K562 (cell line): ENCODE measurements around the gene ATF6B. TPM values are rescaled to one million over a fixed set of nuclear protein-coding genes. Genes with fewer than 3 reads are reported as not detected.

Source experiments
- CBFB ChIP-seq: sonication (generic); formaldehyde crosslinking; IDR thresholded peaks from 2 replicates; pipeline ENCODE4 v1.4.0; 2020; ENCODE audit warnings: mild to moderate bottlenecking, missing genetic modification reagents
- CXXC5 ChIP-seq: fragments of 250-450 bp; sonication (Bioruptor Pico); IDR thresholded peaks from 2 replicates; pipeline ENCODE4 v1.8.0; 2022; ENCODE audit warnings: inconsistent platforms, mild to moderate bottlenecking, moderate library complexity
- DMBX1 ChIP-seq: fragments of 250-450 bp; sonication (Bioruptor Pico); IDR thresholded peaks from 2 replicates; pipeline ENCODE4 v1.8.0; 2022; ENCODE audit warnings: inconsistent platforms, mild to moderate bottlenecking, moderate library complexity, borderline replicate concordance
- FOS ChIP-seq: IDR thresholded peaks from 3 replicates; pipeline ENCODE4 v1.6.1; 2011; ENCODE audit not compliant: insufficient read length; ENCODE audit errors: extremely low read depth
- GATAD2A ChIP-seq: fragments of 450-650 bp; IDR thresholded peaks from 2 replicates; pipeline ENCODE4 v1.6.1; 2017
- JUND ChIP-seq, 2 experiments: IDR thresholded peaks; 2 replicates in 1 of 2; 3 replicates in 1 of 2; pipeline ENCODE4 v1.6.1; 2011; ENCODE audit warnings: borderline replicate concordance in 2 of 2, low read depth in 2 of 2, low read length in 2 of 2, improper control_type of control experiment in 1 of 2, missing biosample characterization in 1 of 2, missing genetic modification characterization in 1 of 2, missing genetic modification reagents in 1 of 2
- L3MBTL2 ChIP-seq: fragments of 450-650 bp; IDR thresholded peaks from 2 replicates; pipeline ENCODE4 v1.6.1; 2016; ENCODE audit warnings: mild to moderate bottlenecking, moderate library complexity
- MBD2 ChIP-seq: sonication (generic); IDR thresholded peaks from 2 replicates; pipeline ENCODE4 v1.6.1; 2016; ENCODE audit warnings: low read depth, borderline replicate concordance
- MCM5 ChIP-seq: fragments of 450-650 bp; IDR thresholded peaks from 2 replicates; pipeline ENCODE4 v1.6.1; 2016; ENCODE audit warnings: low read depth
- MECOM ChIP-seq: fragments of 250-450 bp; sonication (Bioruptor Pico); IDR thresholded peaks from 2 replicates; pipeline ENCODE4 v1.8.0; 2022; ENCODE audit warnings: inconsistent platforms
- NFE2 ChIP-seq: IDR thresholded peaks from 2 replicates; pipeline ENCODE4 v1.6.1; 2014; ENCODE audit warnings: antibody characterized with exemption, low read depth
- PHF21A ChIP-seq: fragments of 450-650 bp; IDR thresholded peaks from 2 replicates; pipeline ENCODE4 v1.6.1; 2017; ENCODE audit warnings: low read depth, borderline replicate concordance
- PTTG1 ChIP-seq: fragments of 450-650 bp; IDR thresholded peaks from 2 replicates; pipeline ENCODE4 v1.6.1; 2016; ENCODE audit warnings: low read depth, mild to moderate bottlenecking, missing genetic modification characterization, missing compliant biosample characterization
- SMARCA4 ChIP-seq: fragments of 450-650 bp; IDR thresholded peaks from 2 replicates; pipeline ENCODE4 v1.6.1; 2016
- SOX6 ChIP-seq: fragments of 450-650 bp; IDR thresholded peaks from 2 replicates; pipeline ENCODE4 v1.6.1; 2014; ENCODE audit warnings: mild to moderate bottlenecking
- ZC3H8 ChIP-seq: fragments of 450-650 bp; IDR thresholded peaks from 2 replicates; pipeline ENCODE4 v1.6.1; 2017
- ZNF3 ChIP-seq: fragments of 250-450 bp; sonication (Bioruptor Pico); IDR thresholded peaks from 2 replicates; pipeline ENCODE4 v1.5.0; 2021; ENCODE audit warnings: mild to moderate bottlenecking, moderate library complexity
- polyA plus RNA-seq, 8 experiments: library from polyadenylated mRNA; depleted of rRNA in 4 of 8; stranded (reverse) in 5 of 8; unstranded in 3 of 8; fragments of >200 nt; fragmentation: Nextera tagmentation in 2 of 8; fragmentation: Illumina TruSeq in 1 of 8; extraction: Ambion mirVana in 2 of 8; extraction: Trizol in 1 of 8; gene quantifications; 2 replicates each; pipeline versions ENCODE4 v1.2.1 to v1.2.3, GENCODE V29; 2011 to 2014; ENCODE audit warnings: inconsistent platforms in 1 of 8, missing spikeins in 1 of 8
- total RNA-seq, 7 experiments: library from RNA; depleted of rRNA in 6 of 7; stranded (reverse); fragments of >200 nt in 6 of 7; fragmentation: Illumina TruSeq in 2 of 7; extraction: Trizol in 2 of 7; gene quantifications; 2 replicates each; pipeline versions ENCODE4 v1.2.1 to v1.2.3, GENCODE V29; 2011 to 2021; ENCODE audit warnings: low replicate concordance in 1 of 7
- TF ChIP-seq, protein P1 (sequence below): fragments of 450-650 bp; formaldehyde crosslinking; conservative IDR thresholded peaks from 2 replicates; pipeline ENCODE4 v1.4.0; 2022; ENCODE audit warnings: mild to moderate bottlenecking, missing genetic modification characterization
- TF ChIP-seq, protein P2 (sequence below), 2 experiments: fragments of 450-650 bp; conservative IDR thresholded peaks; 2 replicates each; pipeline ENCODE4 v1.6.1; 2017; ENCODE audit warnings: mild to moderate bottlenecking in 2 of 2, moderate library complexity in 2 of 2
- TF ChIP-seq, protein P3 (sequence below): fragments of 450-650 bp; IDR thresholded peaks from 2 replicates; pipeline ENCODE4 v1.6.1; 2016; ENCODE audit warnings: antibody characterized with exemption
- TF ChIP-seq, protein P4 (sequence below): sonication (generic); formaldehyde crosslinking; IDR thresholded peaks from 2 replicates; pipeline ENCODE4 v1.8.0; 2022; ENCODE audit warnings: mild to moderate bottlenecking, missing genetic modification reagents
- TF ChIP-seq, protein P5 (sequence below): fragments of 200-800 bp; sonication (Bioruptor generic); IDR thresholded peaks from 2 replicates; pipeline ENCODE4 v1.6.1; 2017; ENCODE audit warnings: missing genetic modification characterization, missing compliant biosample characterization

Gene ATF6B
- total and polyA plus RNA-seq, 9 of the 15 experiments (the other 6 are each of a cell fraction or from before 2014, with no cell fraction given) = 20.7 to 131 (median 31.7) TPM

DNA sequence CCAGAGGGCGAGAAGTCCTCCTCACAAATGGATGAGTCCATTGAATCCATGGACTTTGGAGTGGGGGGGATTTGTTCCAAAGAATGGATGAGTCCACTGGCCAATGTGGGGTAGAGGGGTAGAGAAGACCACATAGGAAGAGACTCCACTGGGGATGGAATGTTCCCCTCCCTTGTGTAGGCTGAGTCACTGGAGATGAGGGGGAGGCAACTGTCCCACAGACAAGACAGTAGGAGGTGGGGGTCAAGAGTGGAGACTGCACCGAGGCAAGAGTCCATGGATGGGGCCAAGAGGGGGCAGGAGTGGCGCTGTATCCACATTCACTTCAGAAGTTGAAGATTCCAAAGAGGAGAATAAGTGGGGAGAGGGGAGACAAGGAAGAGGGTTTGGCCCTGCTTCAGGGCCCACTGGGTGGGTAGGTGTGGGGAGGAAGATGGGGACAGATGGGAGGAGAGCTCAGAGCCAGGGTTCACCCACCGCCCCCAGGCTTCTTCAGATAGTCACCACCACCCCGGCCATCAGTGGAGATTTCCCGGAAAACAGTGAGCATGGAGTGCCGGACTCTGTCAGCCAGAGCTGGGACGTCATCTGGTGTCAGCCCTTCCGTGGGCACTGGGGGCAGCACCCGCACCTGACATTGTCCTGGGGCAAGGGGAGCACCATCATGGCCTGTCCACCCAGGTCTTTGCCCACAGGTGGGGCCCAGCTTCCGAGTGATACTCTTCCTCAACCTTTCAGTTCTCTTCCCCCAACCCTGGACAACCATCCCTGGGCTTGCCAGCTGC is 41.0 kb upstream of the ATF6B start (continued):
- TF ChIP-seq, protein P1, sequence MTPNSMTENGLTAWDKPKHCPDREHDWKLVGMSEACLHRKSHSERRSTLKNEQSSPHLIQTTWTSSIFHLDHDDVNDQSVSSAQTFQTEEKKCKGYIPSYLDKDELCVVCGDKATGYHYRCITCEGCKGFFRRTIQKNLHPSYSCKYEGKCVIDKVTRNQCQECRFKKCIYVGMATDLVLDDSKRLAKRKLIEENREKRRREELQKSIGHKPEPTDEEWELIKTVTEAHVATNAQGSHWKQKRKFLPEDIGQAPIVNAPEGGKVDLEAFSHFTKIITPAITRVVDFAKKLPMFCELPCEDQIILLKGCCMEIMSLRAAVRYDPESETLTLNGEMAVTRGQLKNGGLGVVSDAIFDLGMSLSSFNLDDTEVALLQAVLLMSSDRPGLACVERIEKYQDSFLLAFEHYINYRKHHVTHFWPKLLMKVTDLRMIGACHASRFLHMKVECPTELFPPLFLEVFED (CRISPR knock-in tag) = peak; percentile 80; the same call in 1 of the 2 replicates
- TF ChIP-seq PHF21A = peak; percentile 38; the same call in 1 of the 2 replicates
- peak; percentile 82 for TF ChIP-seq NFE2
- TF ChIP-seq, protein P2, sequence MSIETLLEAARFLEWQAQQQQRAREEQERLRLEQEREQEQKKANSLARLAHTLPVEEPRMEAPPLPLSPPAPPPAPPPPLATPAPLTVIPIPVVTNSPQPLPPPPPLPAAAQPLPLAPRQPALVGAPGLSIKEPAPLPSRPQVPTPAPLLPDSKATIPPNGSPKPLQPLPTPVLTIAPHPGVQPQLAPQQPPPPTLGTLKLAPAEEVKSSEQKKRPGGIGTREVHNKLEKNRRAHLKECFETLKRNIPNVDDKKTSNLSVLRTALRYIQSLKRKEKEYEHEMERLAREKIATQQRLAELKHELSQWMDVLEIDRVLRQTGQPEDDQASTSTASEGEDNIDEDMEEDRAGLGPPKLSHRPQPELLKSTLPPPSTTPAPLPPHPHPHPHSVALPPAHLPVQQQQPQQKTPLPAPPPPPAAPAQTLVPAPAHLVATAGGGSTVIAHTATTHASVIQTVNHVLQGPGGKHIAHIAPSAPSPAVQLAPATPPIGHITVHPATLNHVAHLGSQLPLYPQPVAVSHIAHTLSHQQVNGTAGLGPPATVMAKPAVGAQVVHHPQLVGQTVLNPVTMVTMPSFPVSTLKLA (conservative IDR thresholded peaks at IDR 0.05) = 0 out of 4 replicates have a peak, but pooled peaks of 1 of the 2 experiments have one; percentile 22
- TF ChIP-seq, protein P3, sequence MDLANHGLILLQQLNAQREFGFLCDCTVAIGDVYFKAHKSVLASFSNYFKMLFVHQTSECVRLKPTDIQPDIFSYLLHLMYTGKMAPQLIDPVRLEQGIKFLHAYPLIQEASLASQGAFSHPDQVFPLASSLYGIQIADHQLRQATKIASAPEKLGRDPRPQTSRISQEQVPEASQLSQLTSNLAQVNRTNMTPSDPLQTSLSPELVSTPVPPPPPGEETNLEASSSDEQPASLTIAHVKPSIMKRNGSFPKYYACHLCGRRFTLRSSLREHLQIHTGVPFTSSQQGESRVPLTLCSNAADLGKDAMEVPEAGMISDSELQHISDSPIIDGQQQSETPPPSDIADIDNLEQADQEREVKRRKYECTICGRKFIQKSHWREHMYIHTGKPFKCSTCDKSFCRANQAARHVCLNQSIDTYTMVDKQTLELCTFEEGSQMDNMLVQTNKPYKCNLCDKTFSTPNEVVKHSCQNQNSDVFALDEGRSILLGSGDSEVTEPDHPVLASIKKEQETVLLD = no peak; the same call in 1 of the 2 replicates
- peak; percentile 18; the same call in 1 of the 2 replicates for TF ChIP-seq SOX6
- TF ChIP-seq, protein P4, sequence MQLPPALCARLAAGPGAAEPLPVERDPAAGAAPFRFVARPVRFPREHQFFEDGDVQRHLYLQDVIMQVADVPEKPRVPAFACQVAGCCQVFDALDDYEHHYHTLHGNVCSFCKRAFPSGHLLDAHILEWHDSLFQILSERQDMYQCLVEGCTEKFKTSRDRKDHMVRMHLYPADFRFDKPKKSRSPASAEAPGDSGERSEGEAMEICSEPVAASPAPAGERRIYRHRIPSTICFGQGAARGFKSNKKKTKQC (CRISPR knock-in tag) = 0 out of 2 replicates have a peak, but pooled peaks have one; percentile 5
- TF ChIP-seq PTTG1 (tag) = no peak
- peak; percentile 58; the same call in 1 of the 2 replicates for TF ChIP-seq MECOM (CRISPR knock-in tag)
- TF ChIP-seq, protein P5, sequence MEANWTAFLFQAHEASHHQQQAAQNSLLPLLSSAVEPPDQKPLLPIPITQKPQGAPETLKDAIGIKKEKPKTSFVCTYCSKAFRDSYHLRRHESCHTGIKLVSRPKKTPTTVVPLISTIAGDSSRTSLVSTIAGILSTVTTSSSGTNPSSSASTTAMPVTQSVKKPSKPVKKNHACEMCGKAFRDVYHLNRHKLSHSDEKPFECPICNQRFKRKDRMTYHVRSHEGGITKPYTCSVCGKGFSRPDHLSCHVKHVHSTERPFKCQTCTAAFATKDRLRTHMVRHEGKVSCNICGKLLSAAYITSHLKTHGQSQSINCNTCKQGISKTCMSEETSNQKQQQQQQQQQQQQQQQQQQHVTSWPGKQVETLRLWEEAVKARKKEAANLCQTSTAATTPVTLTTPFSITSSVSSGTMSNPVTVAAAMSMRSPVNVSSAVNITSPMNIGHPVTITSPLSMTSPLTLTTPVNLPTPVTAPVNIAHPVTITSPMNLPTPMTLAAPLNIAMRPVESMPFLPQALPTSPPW (CRISPR knock-in tag) = peak; percentile 88
- TF ChIP-seq MCM5 = no peak
- TF ChIP-seq CXXC5 (CRISPR knock-in tag) = 0 out of 2 replicates have a peak, but pooled peaks have one; percentile 22
- no peak for TF ChIP-seq ZC3H8
- TF ChIP-seq FOS = peak; percentile 26
- TF ChIP-seq L3MBTL2 = no peak
- peak; percentile 89 for TF ChIP-seq JUND (IDR thresholded peaks at IDR 0.05; ENCODE audit: borderline replicate concordance, low read depth, low read length)
- peak; percentile 85; the same call in 2 of the 3 replicates for TF ChIP-seq JUND (tag; IDR thresholded peaks at IDR 0.05; ENCODE audit: borderline replicate concordance, low read depth, low read length)
- peak; percentile 52; the same call in 1 of the 2 replicates for TF ChIP-seq CBFB
- peak; percentile 46; the same call in 1 of the 2 replicates for TF ChIP-seq MBD2
- 0 out of 2 replicates have a peak, but pooled peaks have one; percentile 60 for TF ChIP-seq GATAD2A
- TF ChIP-seq DMBX1 (CRISPR knock-in tag) = 0 out of 2 replicates have a peak, but pooled peaks have one; percentile 16
- TF ChIP-seq SMARCA4 = peak; percentile 76
- no peak for TF ChIP-seq ZNF3 (CRISPR knock-in tag)
